ENCODE results near the gene DPP4.
"Not testable (repeated sequence)": the region's sequence is repeated elsewhere in the genome, so short reads cannot be mapped to it uniquely, and the experiment has no call there.

The DPP4 gene

DNA sequence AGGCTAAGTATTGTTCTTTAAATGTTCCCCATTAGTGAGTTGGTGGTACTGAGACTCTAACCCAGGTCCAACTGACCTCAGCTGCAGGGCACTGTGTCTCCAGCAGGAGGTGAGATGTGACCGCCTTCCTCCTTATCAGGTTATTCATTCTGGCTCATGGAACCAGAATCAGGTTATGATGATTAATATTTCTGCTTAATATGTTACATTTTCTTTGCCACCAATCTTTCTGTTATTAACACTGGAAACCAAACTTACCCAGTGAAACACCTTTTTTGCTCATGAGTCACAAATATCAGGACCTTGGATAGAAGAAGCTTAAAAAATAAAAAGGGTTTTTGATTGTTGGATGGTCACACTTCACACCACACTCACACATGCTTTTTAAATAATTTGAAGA, 85.4 kb downstream of the DPP4 start:
- DNase-seq (ENCODE audit: low spot score) = no peak

DNA sequence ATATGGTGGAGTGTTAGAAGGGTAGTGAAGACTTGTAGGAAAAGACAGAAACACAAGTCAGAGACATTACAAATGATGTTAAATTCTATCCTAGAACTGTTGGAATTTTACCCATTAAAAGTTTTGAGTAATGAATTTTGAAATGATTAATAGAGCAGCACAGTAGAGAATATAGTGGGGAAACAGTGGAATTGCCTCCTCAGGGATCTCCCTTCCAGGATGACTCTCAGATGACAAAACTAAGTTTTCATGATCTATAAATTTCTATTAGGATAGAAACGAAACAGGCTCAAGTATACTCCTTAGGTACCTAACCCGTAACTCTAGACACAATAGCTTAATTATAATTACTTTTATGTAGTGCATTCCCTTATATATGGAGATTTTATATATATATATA, 86.7 kb downstream of the DPP4 start:
- no peak for DNase-seq (ENCODE audit: low spot score)

DNA sequence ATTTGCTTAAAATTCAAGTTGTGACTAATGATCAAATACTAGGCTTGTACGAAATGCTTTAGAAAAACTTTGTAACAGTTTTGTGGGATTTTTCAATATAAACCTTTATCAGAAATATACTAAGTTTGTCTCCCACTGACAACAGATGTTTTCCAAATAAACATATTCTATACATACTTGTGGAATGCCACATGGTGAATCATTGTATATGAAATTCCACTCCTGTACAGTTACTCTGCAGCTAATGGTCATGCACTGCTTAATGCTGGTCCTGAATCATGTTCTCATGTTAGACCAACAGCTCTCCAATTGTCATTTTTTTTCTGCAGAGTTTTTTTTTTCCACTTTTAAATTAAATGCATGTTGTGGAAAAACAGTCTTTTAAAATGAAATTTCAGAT, 90.1 kb downstream of the DPP4 start:
- no peak for DNase-seq (ENCODE audit: low spot score)

DNA sequence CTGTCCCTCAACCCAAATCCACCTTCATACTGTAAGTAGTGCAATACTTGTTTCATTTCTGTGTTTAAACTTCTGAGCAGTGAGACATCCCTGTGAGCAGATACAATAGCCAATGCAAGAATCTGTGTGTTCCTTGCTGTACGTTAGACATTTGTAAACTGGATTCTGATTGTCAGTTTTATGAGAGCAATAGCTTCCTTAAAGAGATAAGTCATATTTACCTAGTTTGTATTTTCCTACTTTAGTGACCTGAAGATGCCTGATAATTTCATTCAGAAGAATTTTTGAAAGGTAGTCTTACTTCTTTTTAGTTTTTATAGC, 90.7 kb downstream of the DPP4 start:
- DNase-seq (ENCODE audit: low spot score) = no peak

DNA sequence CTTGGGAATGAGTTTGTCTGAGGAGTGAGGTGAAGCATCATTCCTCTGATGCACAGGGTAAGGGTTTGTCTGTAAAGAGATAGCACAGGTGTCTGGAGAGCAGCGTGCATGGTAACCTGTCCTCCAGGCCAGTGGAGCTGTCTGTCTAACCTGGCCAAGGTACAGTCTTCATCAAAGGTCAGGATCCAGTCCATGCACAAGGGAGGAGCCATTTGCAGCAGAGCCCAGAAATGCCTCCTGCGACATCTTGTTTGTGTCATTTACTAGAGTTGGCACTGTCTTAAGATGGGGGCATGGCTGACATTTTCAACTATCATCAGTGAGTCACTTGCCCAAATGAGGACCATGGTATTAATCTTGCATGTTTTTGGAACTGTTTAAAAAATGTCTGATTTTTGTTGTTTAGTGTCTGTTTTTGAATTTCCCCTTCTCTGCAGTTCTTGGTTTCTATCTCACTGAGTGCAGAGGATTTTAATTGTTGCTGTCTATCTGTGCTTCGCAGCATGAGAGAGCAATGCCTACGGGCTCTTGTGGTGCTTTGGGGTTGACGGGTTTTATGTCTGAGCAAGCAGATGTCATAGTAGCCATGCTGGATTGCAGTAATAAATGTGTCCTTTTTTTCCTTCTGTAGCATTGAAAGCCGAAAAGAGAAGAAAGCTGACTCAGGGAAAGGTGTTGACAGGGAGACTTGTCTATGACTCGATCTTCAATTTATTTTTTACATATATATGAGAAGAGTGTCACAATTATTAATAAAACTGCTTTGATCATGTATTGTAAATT, 91.3 kb downstream of the DPP4 start:
- no peak for DNase-seq (ENCODE audit: low spot score)

DNA sequence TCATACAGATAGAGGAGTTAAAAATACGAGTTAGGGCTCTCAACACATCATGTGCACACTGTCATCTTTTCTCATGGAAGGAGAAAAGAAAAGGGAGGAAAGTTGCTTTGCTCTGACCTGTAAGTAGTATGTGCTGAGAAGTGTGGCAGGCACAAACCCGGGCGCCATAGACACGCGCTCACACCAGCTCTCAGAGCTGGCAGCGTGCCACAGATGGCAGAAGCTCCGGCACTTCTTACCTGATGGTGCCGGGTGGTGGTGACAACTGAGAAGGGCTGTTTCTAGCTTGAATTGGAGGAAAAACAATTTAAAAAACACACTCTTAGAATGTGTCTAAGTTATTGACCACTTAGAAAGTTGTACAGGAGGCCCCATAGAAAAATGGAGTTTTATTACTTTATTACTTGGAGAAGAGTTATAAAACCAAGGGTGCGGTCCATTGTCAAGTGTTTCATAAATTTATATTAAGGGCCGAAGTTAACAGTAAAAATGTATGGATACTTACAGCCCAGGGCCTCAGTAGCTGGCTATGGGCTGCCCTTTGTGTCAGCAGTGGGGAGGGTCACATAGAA, 92.2 kb downstream of the DPP4 start:
- DNase-seq (ENCODE audit: low spot score) = no peak

DNA sequence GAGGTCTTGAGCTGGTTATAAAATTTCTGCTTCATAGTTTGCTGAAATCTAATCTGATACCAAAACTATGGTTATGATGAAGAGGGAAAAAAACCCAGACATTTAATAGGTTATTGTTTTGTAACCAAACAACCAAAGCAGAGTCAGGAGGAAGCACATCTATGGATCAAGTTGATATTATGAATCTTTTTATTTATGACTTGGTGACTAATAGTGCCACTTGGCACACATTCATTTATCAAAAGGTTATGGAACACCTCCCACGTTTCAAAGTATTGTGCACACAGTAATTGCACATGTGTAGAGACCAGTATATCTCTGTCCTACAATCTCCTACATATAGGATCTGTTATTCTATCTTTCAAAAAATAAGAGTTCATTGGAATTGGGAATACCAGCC, 93.0 kb downstream of the DPP4 start:
- DNase-seq (ENCODE audit: low spot score) = no peak

DNA sequence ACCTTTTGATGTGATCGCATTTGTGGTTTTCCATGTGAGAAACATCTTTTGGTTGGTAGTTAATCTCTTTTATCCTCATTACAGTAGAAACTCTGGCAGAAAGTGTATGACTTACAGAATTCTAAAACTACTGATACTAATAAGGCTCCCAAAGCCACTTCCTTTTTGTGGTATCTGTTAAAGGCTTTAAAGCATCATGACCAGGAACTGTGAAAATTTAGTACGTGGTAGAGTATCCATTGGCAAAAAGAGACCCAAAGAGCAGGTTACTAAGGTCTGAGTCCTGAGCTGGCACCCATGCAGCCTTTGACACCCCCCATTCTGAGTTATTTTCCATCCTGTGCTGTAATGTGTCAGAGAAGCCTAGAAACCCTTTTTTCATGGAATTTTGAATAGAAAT, 94.5 kb downstream of the DPP4 start:
- no peak for DNase-seq (ENCODE audit: low spot score)

DNA sequence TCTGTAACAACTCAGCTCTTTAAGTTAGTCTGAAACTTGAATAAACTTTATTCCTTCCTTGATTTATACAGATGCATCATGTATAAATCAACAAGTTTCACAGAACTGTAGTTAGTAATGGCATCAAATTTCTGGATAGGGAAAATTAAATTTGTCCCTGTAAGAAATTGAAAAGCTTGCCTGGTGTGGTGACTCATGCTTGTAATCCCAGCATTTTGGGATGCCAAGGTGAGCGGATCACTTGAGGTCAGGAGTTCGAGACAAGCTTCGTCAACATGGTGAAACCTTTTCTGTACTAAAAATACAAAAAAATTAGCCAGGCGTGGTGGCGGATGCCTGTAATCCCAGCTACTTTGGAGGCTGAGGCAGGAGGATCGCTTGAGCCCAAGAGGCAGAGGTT, 96.1 kb downstream of the DPP4 start:
- DNase-seq (ENCODE audit: low spot score) = not testable (repeated sequence)

DNA sequence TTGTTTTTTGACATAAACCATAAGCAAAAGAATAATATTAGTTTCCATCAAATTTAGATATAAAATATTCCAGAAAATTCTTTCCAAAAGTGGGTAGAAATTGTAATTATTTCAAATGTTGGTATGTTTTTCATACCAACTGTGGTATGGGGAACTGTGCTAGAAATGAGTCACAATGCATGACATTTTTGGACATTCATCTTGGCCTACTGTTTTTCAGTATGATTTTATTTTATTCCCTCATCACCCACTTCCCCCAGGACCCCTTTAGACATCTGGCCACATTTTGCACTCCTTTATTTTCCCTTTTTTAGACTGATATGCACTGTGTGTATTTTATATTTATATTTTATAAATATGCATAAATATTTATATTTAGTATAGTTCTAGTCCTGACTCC, 97.1 kb downstream of the DPP4 start:
- DNase-seq (ENCODE audit: low spot score) = no peak

DNA sequence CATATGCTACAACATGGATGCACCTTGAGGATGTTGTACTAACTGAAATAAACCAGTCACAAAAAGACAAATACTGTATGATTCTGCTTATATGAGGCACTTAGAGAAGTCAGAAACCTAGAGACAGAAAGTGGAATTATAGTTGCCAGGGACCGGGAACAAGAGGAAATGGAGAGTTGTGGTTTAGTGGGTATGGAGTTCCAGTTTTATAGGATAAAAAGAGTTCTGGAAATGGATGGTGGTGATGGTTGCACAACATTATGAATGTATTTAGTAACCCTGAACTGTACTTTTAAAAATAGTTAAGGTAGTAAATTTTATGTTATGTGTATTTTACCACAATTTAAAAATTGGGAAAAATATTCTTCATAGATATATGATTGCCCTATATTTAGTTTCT, 97.7 kb downstream of the DPP4 start:
- DNase-seq (ENCODE audit: low spot score) = no peak

DNA sequence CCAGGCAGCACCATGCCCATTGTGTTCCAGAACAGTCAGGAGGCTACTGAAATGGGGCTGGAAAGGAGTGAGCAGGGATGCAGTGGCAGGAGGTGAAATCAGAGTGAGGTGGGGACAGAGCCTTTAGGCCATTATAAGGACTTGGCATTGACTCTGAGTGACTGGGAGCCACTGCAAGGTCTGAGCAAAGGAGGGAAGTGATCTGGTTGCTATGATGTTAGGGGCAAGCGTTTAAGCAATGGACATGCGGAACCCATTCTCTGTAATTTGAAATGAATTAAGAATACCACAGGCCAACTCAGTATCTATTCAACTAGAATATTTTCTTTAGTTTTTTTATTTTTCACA, 98.2 kb downstream of the DPP4 start:
- no peak for DNase-seq (ENCODE audit: low spot score)

DNA sequence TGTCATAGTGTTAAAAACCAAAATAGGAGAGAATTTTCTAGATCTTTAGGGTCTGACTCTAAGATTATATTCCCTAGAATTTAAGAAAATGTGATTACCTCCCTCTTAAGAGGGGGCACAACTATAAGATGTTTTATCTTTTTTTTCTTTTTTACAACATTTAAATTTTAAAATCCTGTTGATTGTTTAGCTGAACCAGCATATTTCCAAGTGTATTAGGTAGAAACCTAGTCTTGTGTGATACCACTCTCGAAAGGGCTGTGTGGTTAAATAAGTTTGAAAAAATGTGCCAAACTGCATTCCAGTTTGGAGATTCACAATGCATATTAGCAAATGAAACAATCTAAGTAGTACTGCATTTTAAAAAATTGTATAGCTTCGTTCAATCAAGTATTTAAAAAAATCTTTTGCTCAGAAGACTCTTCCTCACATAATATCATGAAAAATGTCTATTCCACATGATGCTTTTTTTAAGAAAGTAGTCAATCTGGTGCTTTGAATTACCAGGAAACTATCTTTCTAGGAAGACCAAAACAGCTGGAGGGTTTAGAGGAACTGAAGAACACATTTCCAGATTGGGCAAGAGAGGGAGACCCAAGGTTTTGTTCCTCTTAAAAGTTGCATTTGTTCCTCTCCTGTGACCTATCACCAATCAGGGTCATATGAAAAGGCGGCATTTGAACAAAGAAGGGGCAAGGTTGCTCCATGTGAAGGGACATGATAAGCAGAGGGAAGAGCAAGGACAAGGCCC, 98.8 kb downstream of the DPP4 start:
- DNase-seq (ENCODE audit: low spot score) = no peak

DNA sequence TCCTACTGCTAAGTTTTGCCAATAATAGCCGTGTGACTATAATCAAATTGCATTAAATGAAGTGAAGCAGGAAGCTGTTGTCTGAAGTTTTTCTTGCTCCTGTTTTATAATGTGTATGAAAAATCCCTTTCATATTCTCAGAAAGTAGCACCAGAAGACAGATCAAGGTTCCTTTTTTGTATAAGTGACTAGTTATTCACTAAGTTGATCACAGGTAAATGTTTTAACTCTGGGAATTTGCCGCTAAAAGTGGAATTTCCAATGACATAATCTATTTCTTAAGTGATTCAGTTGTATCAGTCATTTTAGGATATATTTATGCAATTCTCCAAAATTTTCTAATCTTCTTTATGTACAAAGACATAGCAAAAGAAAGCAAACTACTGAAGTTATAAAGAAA, 99.6 kb downstream of the DPP4 start:
- DNase-seq (ENCODE audit: low spot score) = no peak

DNA sequence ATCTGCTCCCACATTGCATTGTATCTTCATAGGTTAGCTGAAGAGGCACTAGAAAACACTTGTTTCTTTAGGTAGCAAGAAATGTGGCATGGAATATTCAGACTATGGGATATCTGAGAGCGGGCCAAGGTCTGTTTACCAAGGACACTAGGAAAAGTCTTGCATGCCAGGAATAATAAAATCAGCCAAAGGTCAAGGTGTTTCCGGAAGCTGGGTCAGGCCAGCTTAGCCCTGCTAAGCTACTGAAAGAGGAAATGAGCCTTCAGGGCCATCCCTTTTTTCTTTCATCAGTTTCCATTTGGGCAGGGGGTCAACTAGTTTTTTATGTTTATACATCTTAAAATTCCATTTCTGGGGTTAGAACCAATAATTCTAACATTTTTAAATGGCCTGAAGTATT, 101.1 kb downstream of the DPP4 start:
- no peak for DNase-seq (ENCODE audit: low spot score)

DNA sequence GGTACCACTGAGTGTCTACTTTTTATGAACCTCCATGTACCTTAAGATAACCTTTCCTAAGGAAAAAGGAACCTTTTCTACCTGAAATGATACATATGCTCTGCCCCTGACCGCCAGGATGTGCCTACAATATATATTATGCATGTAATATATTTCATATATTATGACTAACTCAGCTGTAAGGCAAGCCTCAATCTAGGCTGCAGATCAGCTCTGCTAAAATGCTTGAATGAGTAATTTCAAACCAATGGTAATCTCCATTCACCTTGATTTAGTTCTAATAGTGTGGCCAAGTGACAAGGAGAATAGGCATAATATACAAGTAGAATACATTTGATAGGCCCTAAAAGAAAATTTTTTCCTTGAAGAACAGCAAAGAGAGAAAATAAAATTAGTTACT, 101.8 kb downstream of the DPP4 start:
- DNase-seq (ENCODE audit: low spot score) = no peak

DNA sequence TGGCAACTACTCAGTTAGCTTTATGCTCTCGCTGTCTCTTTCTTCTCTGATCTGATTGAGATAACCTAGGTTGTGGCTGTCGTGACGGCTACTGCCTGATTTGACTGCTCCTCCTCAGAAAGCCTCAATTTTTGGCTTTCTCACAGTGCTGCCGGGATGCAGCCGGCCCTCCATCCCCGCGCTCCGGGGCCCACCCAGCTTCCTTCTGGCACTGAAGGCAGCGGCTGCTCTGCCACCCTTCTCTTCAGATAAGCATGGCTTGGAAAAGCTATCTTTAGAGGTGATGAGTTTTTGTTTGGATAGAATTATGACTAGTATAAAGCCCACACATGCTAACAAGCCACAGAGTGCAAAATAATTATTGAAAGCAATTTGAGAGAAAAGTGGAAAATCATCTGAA, 102.5 kb downstream of the DPP4 start:
- DNase-seq (ENCODE audit: low spot score) = no peak

DNA sequence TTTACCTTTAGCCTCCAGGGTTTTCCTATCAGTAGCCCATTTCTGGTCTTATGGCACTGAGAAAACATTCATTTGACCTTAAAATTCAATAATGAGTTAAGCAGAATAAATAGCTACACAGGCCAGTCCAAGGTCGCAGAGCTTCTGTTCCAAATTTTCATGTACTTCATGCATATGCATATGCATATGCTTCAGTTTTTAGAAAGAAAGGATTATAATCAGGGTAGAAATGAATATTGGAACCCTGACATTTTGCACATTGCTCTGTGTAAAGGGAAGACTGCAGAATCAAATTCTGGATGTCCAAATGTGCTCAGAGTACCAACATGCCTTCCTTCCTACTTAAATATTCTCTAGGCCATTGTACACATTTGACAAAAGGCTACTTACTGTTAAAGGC, 104.9 kb downstream of the DPP4 start:
- DNase-seq (ENCODE audit: low spot score) = no peak

DNA sequence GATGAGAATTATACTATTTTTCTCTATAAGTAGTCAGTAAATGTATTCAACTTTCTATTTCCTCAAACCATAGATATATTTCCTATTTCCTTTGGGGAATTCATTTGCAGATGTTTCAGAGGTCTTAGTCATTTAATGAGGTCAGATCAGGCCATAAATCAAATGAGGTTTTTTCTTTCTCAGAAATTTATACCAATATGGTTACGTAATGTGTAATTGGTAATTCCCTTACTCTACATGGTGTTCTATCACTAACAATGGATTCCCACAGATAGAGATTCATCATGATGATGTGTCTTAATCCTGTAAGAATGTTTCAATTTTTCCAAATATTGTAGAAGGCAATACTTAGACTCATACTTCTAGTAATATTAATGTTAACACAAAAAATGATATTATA, 108.0 kb downstream of the DPP4 start:
- DNase-seq (ENCODE audit: low spot score) = no peak

DNA sequence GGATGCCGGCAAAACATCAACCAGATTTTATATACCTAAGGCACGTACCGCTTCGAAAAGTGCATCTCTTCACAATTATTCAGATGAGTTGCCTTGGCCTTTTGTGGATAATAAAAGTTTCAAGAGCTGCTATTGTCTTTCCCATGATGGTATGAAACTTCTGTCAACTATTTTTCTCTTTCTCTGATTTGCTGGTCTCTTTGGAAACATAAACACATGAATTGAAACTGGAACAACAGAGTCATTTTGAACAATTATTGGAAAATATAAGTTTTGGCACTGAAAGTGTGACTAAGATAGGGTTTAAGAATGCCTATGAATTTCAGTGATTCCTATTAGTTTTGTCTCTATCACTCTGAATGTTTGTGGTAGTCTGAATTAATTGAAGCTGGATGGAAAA, 109.9 kb downstream of the DPP4 start:
- DNase-seq (ENCODE audit: low spot score) = no peak

DNA sequence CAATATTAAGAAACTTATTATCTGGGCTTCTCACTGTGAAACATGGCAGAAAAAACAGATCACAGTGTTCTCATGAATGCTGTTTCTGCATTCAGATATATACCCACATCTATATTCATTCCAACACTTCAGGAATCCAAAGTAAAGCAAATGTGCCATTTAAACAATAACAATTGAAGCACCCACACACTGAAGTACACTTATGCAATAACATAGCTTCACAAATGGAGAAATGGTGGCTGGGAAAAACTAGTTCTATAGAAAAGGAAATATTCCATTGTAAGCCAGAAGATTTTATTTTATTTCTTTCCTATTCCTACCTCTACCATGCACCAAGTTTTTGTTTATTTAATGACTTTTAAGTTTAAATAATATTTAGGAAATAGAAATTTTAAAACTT, 111.9 kb downstream of the DPP4 start:
- DNase-seq (ENCODE audit: low spot score) = no peak

DNA sequence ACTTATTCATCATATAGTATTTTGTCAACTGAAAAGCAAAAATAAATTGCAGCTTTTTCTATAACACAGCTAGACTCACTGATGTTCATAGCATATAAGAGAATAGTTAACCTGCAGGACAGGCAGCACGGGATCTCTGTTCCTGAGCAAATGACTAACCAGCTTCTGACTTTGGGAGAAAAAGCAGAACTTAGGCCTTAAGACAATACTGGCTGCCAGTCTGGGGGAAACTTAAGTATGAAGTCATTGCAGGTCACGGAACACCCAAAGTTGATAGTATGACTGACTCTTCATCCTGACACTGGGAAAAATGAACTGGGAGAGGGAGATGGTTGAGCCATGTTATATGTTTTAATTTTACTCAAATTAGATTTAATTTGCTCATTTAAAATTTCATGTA, 113.0 kb downstream of the DPP4 start:
- no peak for DNase-seq (ENCODE audit: low spot score)

DNA sequence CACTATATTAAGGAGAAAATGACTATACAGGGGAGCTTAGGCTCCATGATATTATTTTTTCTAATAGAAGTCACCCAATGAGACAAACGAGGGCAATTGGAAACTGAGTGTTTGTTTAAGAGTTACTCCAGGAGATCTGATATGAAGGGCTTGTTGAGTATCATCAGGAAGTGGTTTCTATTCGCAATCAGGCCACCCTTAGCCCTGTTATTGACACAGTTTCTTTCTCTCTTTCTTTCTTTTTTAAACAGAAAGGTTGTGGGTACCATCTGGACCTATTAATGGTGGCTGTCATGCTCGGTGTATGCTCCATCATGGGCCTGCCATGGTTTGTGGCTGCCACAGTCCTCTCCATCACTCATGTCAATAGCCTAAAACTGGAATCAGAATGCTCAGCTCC, 117.3 kb downstream of the DPP4 start:
- DNase-seq (ENCODE audit: low spot score) = no peak

DNA sequence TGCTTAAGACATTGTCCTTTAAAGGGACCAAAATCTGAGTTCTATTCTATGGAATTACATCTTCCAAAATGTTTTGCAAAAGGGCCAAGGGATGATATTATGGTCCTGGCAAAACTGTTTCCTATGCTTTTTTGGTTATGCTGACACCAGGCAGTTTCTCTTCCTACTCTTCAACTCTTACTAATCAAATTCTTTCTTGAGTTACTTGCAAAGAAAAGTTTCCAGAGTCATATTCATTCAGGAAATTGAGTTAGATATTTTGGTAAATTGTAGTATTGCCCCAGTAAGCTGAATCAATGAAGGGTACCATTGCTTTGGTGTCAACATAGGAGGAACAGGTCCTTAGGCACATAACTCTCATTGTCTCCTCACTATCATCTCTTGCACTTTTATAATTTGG, 118.8 kb downstream of the DPP4 start:
- no peak for DNase-seq (ENCODE audit: low spot score)
